ENCODE results near the gene PHF21B. TPM values are rescaled to one million over a fixed set of nuclear protein-coding genes. Genes with fewer than 3 reads are reported as not detected.

The PHF21B gene
- total and polyA plus RNA-seq, 2 donors (not counting 3 experiments of a cell fraction or from before 2014, with no cell fraction given): not detected

DNA sequence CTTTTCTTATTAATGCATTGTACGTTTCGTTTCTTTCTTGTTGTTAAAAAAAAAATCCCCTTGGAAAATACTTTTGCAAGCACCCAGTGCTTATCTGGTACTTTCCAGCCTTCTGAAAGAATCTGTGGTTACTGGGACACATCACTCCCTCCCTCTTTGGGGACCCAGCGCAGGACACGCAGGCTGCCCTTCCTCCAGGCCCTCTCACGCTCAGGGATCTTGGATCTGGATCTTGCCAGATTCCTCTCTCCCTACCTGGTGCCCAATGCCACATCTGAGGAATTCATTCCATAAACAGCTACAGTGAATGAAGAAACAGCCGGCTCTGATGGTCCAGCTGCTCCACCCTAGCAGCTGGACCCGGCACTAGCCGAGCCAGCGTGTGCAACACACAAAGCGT is 55.7 kb downstream of the PHF21B start:
- no peak for DNase-seq (ENCODE audit: low read depth, low spot score)
- Histone ChIP-seq H3K9ac (replicated peaks; ENCODE audit: extremely low read depth, insufficient read depth, low read length) (no peak overlapping the region), H3K9me3 (replicated peaks; ENCODE audit: control insufficient read depth, insufficient read depth, low read length) (no peaks in the 10 kb centered on the region), H3K4me3 (replicated peaks in 1 of 3; ENCODE audit: insufficient read depth in 1 of 3, low read depth in 1 of 3, low read length in 3 of 3) (no peak overlapping the region), H3K4me2 (ENCODE audit: insufficient read depth, low read length) (no peak overlapping the region), H3K36me3 (ENCODE audit: control insufficient read depth in 2 of 2, extremely low read depth in 1 of 2, insufficient read depth in 2 of 2, low read length in 2 of 2) (no peaks in the 10 kb centered on the region), H4K20me1 (replicated peaks; ENCODE audit: control insufficient read depth, extremely low read depth, insufficient read depth, low read length) (no peaks in the 10 kb centered on the region), H3K79me2 (ENCODE audit: control insufficient read depth, insufficient read depth, low read length) (no peaks in the 10 kb centered on the region), H2AFZ (ENCODE audit: low read depth, low read length) (no peak overlapping the region), H3K4me1 (ENCODE audit: control insufficient read depth, extremely low read depth, insufficient read depth, low read length) (no peaks in the 10 kb centered on the region), H3K27me3 (ENCODE audit: control insufficient read depth in 2 of 2, insufficient read depth in 2 of 2, low read length in 2 of 2) (no peaks in the 10 kb centered on the region), H3K9me1 (replicated peaks; ENCODE audit: control insufficient read depth, extremely low read depth, insufficient read depth, low read length) (no peaks in the 10 kb centered on the region), H3K27ac (ENCODE audit: insufficient read depth, low read depth, low read length) (no peak overlapping the region)
- POLR2A ChIA-PET: no interaction called here
- TF ChIP-seq JUN (IDR thresholded peaks at IDR 0.05; ENCODE audit: borderline replicate concordance, insufficient read depth, insufficient read length, low read depth) (no peak), FOS (IDR thresholded peaks at IDR 0.05; ENCODE audit: borderline replicate concordance, insufficient read depth, low read length) (no peak), EZH2 (IDR thresholded peaks at IDR 0.05; ENCODE audit: borderline replicate concordance, low read depth, low read length, severe bottlenecking) (no peak), GATA2 (IDR thresholded peaks at IDR 0.05; ENCODE audit: insufficient read depth, insufficient read length, low read depth, low read length) (no peak), POLR2AphosphoS5 (IDR thresholded peaks at IDR 0.05; ENCODE audit: insufficient read depth, low read depth, low read length) (no peak), POLR2A (IDR thresholded peaks at IDR 0.05; ENCODE audit: low read depth, low read length) (no peak), MYC (IDR thresholded peaks at IDR 0.05; ENCODE audit: low read depth, low read length) (no peak)
- TF ChIP-seq, protein P1, sequence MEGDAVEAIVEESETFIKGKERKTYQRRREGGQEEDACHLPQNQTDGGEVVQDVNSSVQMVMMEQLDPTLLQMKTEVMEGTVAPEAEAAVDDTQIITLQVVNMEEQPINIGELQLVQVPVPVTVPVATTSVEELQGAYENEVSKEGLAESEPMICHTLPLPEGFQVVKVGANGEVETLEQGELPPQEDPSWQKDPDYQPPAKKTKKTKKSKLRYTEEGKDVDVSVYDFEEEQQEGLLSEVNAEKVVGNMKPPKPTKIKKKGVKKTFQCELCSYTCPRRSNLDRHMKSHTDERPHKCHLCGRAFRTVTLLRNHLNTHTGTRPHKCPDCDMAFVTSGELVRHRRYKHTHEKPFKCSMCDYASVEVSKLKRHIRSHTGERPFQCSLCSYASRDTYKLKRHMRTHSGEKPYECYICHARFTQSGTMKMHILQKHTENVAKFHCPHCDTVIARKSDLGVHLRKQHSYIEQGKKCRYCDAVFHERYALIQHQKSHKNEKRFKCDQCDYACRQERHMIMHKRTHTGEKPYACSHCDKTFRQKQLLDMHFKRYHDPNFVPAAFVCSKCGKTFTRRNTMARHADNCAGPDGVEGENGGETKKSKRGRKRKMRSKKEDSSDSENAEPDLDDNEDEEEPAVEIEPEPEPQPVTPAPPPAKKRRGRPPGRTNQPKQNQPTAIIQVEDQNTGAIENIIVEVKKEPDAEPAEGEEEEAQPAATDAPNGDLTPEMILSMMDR (IDR thresholded peaks at IDR 0.05; ENCODE audit: extremely low read depth in 1 of 2, insufficient read depth in 1 of 2, low read depth in 1 of 2, low read length in 2 of 2): no peak
- TF ChIP-seq, protein P2, sequence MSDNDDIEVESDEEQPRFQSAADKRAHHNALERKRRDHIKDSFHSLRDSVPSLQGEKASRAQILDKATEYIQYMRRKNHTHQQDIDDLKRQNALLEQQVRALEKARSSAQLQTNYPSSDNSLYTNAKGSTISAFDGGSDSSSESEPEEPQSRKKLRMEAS (IDR thresholded peaks at IDR 0.05; ENCODE audit: insufficient read depth, insufficient read length): no peak
- intact Hi-C loops (cut with micrococcal nuclease) (no loop called here), dilution Hi-C loops (cut with MboI; ENCODE audit: extremely low pct_ligation_motif_present, low sequenced_read_pairs) (no loop called here)
- CTCF ChIA-PET: no interaction called here
- BruUV-seq (replicated peaks): no TSS peak
- no peak for FAIRE-seq
